GM19193 (cell line): ENCODE measurements around the gene OPCML.

Experiments used
- POLR2A ChIP-seq: IDR thresholded peaks from 4 replicates; pipeline ENCODE4 v1.6.1; 2011; ENCODE audit not compliant: insufficient read depth, insufficient read length; ENCODE audit errors: extremely low read depth

OPCML gene

GRCh38 chr11:132921597-132921996, 610.7 kb downstream of the OPCML start:
- no peak for TF ChIP-seq POLR2A

- TF ChIP-seq POLR2A, result no peak
Observed at GRCh38 chr11:132920451-132921096, 611.7 kb downstream of the OPCML start.

- TF ChIP-seq POLR2A, result no peak
Observed at GRCh38 chr11:132914600-132914999, 617.7 kb downstream of the OPCML start.

GRCh38 chr11:132913886-132914285, 618.4 kb downstream of the OPCML start:
- no peak for TF ChIP-seq POLR2A

- no peak for TF ChIP-seq POLR2A
Observed at GRCh38 chr11:132913295-132913694, 619.0 kb downstream of the OPCML start.

- TF ChIP-seq POLR2A, result no peak
Observed at GRCh38 chr11:132911186-132911585, 621.1 kb downstream of the OPCML start.

- TF ChIP-seq POLR2A, result no peak
Observed at GRCh38 chr11:132910011-132910760, 622.1 kb downstream of the OPCML start.

GRCh38 chr11:132909021-132909606, 623.2 kb downstream of the OPCML start:
- no peak for TF ChIP-seq POLR2A

GRCh38 chr11:132908414-132908810, 623.9 kb downstream of the OPCML start:
- TF ChIP-seq POLR2A, result no peak

GRCh38 chr11:132907651-132908413, 624.5 kb downstream of the OPCML start:
- TF ChIP-seq POLR2A, result no peak

- no peak for TF ChIP-seq POLR2A
Observed at GRCh38 chr11:132904607-132905006, 627.7 kb downstream of the OPCML start.

- TF ChIP-seq POLR2A, result no peak
Observed at GRCh38 chr11:132904091-132904490, 628.2 kb downstream of the OPCML start.

GRCh38 chr11:132901638-132902471, 630.4 kb downstream of the OPCML start:
- no peak for TF ChIP-seq POLR2A

- no peak for TF ChIP-seq POLR2A
Observed at GRCh38 chr11:132898676-132899075, 633.6 kb downstream of the OPCML start.
